HepG2 (cell line): ENCODE measurements around the gene ANKRD13C. TPM values are rescaled to one million over a fixed set of nuclear protein-coding genes. Genes with fewer than 3 reads are reported as not detected.

Source experiments
- ATAC-seq: fragments of 200-7000 bp; cut with Tn5 transposase; 3 replicates; pipeline ENCODE4 v1.9.1; 2020; ENCODE audit warnings: mild to moderate bottlenecking, moderate library complexity
- BruUV-seq: library from RNA; stranded (reverse); fragments of 400-500 nt; replicated peaks from 2 replicates; lab custom pipeline; 2021; lab: Mats Ljungman, UMichigan
- CTCF ChIA-PET: fragments of 300-600 bp; formaldehyde crosslinking; extraction: SDS; loops from one replicate; lab custom pipeline; 2021; ENCODE audit warnings: low total read pairs, inconsistent platforms, low intra/inter-chr PET ratio; lab: Yijun Ruan, JAX
- POLR2A ChIA-PET: fragments of 350-600 bp; sonication (Branson Sonifier 250); formaldehyde crosslinking; loops from one replicate; lab custom pipeline; 2020; ENCODE audit warnings: antibody characterized with exemption, inconsistent platforms; lab: Yijun Ruan, JAX
- DNase-seq: peaks from one replicate; pipeline ENCODE4 v3.0.0-alpha.2; 2015; ENCODE audit warnings: low spot score
- FAIRE-seq: peaks from 3 replicates; lab custom pipeline; 2011; peaks lifted over from hg19 to GRCh38; lab: Jason Lieb, UNC
- H2AFZ ChIP-seq: one replicate; pipeline ENCODE4 v1.6.1; 2011; ENCODE audit warnings: low read length, inconsistent platforms
- H3K27ac ChIP-seq: fragments of 300-600 bp; 3 replicates; pipeline ENCODE4 v1.8.0; 2011; ENCODE audit warnings: mixed run types, mild to moderate bottlenecking, mixed read lengths, low read length, inconsistent platforms; ENCODE audit not compliant: insufficient read depth; ENCODE audit errors: extremely low read length
- H3K27me3 ChIP-seq, 2 experiments: fragments of 200-600 bp in 1 of 2; 2 replicates in 1 of 2; 3 replicates in 1 of 2; pipeline versions ENCODE4 v1.6.0 to v1.8.0; 2011; ENCODE audit warnings: low read length in 2 of 2, mild to moderate bottlenecking in 2 of 2, moderate library complexity in 2 of 2, inconsistent platforms in 1 of 2; ENCODE audit not compliant: insufficient read depth in 2 of 2, control insufficient read depth in 1 of 2
- H3K36me3 ChIP-seq, 2 experiments: fragments of 200-600 bp in 1 of 2; replicated peaks in 1 of 2; 2 replicates in 1 of 2; 3 replicates in 1 of 2; pipeline versions ENCODE4 v1.5.1 to v1.8.0; 2011; ENCODE audit warnings: low read length in 2 of 2, inconsistent platforms in 1 of 2; ENCODE audit not compliant: insufficient read depth in 2 of 2, control insufficient read depth in 1 of 2
- H3K4me1 ChIP-seq: 2 replicates; pipeline ENCODE4 v1.5.1; 2012; ENCODE audit warnings: low read length, inconsistent platforms; ENCODE audit not compliant: insufficient read depth
- H3K4me2 ChIP-seq: 2 replicates; pipeline ENCODE4 v1.6.0; 2011; ENCODE audit warnings: low read depth, low read length, inconsistent platforms
- H3K4me3 ChIP-seq, 3 experiments: fragments of 200-600 bp in 1 of 3; sonication (generic), shearing (Covaris generic) in 1 of 3; replicated peaks in 1 of 3; 2 replicates each; pipeline ENCODE4 v1.5.1; 2011 to 2016; ENCODE audit warnings: low read length in 3 of 3, inconsistent platforms in 2 of 3, low read depth in 2 of 3, mild to moderate bottlenecking in 2 of 3, control low read depth in 1 of 3, mixed read lengths in 1 of 3; ENCODE audit not compliant: insufficient read depth in 1 of 3
- H3K79me2 ChIP-seq: one replicate; pipeline ENCODE4 v1.6.1; 2011; ENCODE audit warnings: low read length, inconsistent platforms; ENCODE audit not compliant: insufficient read depth
- H3K9ac ChIP-seq: 2 replicates; pipeline ENCODE4 v1.6.0; 2011; ENCODE audit warnings: mild to moderate bottlenecking, low read depth, low read length, inconsistent platforms; ENCODE audit not compliant: insufficient read depth
- H3K9me3 ChIP-seq: 2 replicates; pipeline ENCODE4 v1.5.1; 2012; ENCODE audit warnings: mild to moderate bottlenecking, low read length
- H4K20me1 ChIP-seq: 2 replicates; pipeline ENCODE4 v1.6.0; 2011; ENCODE audit warnings: inconsistent platforms, mild to moderate bottlenecking, low read length, moderate library complexity; ENCODE audit not compliant: insufficient read depth
- FOXK2 ChIP-seq: fragments of 450-650 bp; IDR thresholded peaks from 2 replicates; pipeline ENCODE4 v1.6.1; 2016
- KLF12 ChIP-seq: sonication (generic); formaldehyde crosslinking; IDR thresholded peaks from 2 replicates; pipeline ENCODE4 v1.4.0; 2020; ENCODE audit warnings: missing genetic modification reagents, borderline replicate concordance
- PCBP2 ChIP-seq: fragments of 200-400 bp; formaldehyde crosslinking; optimal IDR thresholded peaks from 2 replicates; pipeline ENCODE3; 2018; ENCODE audit warnings: low read length, low read depth; ENCODE audit not compliant: poor library complexity, severe bottlenecking
- PITX1 ChIP-seq: sonication (generic); formaldehyde crosslinking; IDR thresholded peaks from 2 replicates; pipeline ENCODE4 v1.5.1; 2020; ENCODE audit warnings: mild to moderate bottlenecking, missing genetic modification reagents
- SKI ChIP-seq: fragments of 450-650 bp; IDR thresholded peaks from one replicate; pipeline ENCODE4 v1.6.1; 2018; ENCODE audit warnings: mild to moderate bottlenecking; ENCODE audit not compliant: partially characterized antibody
- ZBTB3 ChIP-seq: sonication (generic); formaldehyde crosslinking; IDR thresholded peaks from 2 replicates; pipeline ENCODE4 v1.4.0; 2020; ENCODE audit warnings: low read depth, mild to moderate bottlenecking, moderate library complexity, missing genetic modification reagents, borderline replicate concordance
- ZFP62 ChIP-seq: sonication (generic); formaldehyde crosslinking; IDR thresholded peaks from 2 replicates; pipeline ENCODE4 v1.4.0; 2020; ENCODE audit warnings: missing genetic modification reagents
- ZNF136 ChIP-seq: sonication (generic); formaldehyde crosslinking; IDR thresholded peaks from 2 replicates; pipeline ENCODE4 v1.8.1; 2022; ENCODE audit warnings: low read depth, mild to moderate bottlenecking, moderate library complexity, missing genetic modification reagents
- ZNF780A ChIP-seq: sonication (generic); formaldehyde crosslinking; IDR thresholded peaks from 2 replicates; pipeline ENCODE4 v1.8.0; 2022; ENCODE audit warnings: mild to moderate bottlenecking, missing genetic modification reagents, moderate library complexity
- ZNF850 ChIP-seq: sonication (generic); formaldehyde crosslinking; conservative IDR thresholded peaks from 2 replicates; pipeline ENCODE4 v1.9.0; 2021; ENCODE audit warnings: mild to moderate bottlenecking, missing genetic modification reagents
- WGBS: methylation state at CpG from one replicate; pipeline ENCODE4 v1.1.6; 2017; ENCODE audit warnings: low lambda C conversion rate; 5-methylcytosine and 5-hydroxymethylcytosine counted together
- in situ Hi-C: cut with HindIII; loops from 2 replicates; pipeline ENCODE4 v1.10.0; 2017; ENCODE audit warnings: low pct_unique_long_range_greater_than_20kb; ENCODE audit not compliant: extremely low pct_ligation_motif_present
- intact Hi-C: fragments of 100-400 bp; cut with micrococcal nuclease; formaldehyde crosslinking; loops from one replicate; pipeline ENCODE4 v1.10.0; 2022; ENCODE audit not compliant: unreplicated experiment
- polyA plus RNA-seq, 8 experiments: library from polyadenylated mRNA; depleted of rRNA in 3 of 8; stranded (reverse) in 7 of 8; unstranded in 1 of 8; fragments of >200 nt; fragmentation: Illumina TruSeq in 4 of 8; extraction: Trizol in 4 of 8; gene quantifications; 2 replicates each; pipeline versions ENCODE4 v1.2.1 to v1.2.3, GENCODE V29; 2011 to 2016; ENCODE audit warnings: low read depth in 4 of 8, missing spikeins in 1 of 8, mixed read lengths in 1 of 8; ENCODE audit not compliant: insufficient read depth in 1 of 8
- total RNA-seq, 5 experiments: library from RNA; depleted of rRNA; stranded (reverse); fragments of >200 nt; fragmentation: Illumina TruSeq; extraction: Trizol; gene quantifications; 2 replicates each; pipeline ENCODE4 v1.2.3, GENCODE V29; 2016; ENCODE audit warnings: low read depth in 1 of 5
- TF ChIP-seq, protein P1 (sequence below): sonication (generic); formaldehyde crosslinking; IDR thresholded peaks from 2 replicates; pipeline ENCODE4 v1.4.0; 2020; ENCODE audit warnings: missing genetic modification reagents, borderline replicate concordance

Gene ANKRD13C
- total and polyA plus RNA-seq, 2 of the 13 experiments (the other 11 are each of a cell fraction or from before 2014, with no cell fraction given) = 6.2 to 17.6 TPM

DNA sequence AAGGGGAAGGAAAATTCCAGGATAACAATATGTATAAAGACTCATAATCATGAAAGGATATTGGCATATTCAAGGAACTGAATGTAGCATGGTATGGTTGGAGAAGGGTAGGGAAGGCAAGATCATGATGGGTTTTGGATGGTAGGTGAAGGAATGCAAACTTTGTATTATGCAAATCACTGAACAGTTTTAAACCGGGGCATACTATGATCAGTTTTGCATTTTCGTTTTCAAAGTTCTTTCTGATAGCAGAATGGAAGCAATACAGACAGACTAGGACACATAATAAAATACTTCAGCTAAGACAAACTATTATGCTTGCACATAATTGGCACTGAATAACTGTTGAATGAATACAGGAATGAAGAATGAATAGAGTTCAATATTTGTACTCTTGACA, 42.1 kb upstream of the ANKRD13C start:
- no peak for ATAC-seq
- no peak overlapping the region for H3K9ac ChIP-seq
- no peaks in the 10 kb centered on the region for H3K36me3 ChIP-seq
- H2AFZ ChIP-seq = no peak overlapping the region
- no peak for FAIRE-seq
- no peak for DNase-seq
- POLR2A ChIA-PET = no interaction called here
- 0% methylated on average over 2 of the region's 2 CpGs for WGBS
- no TSS peak for BruUV-seq
- CTCF ChIA-PET = no interaction called here
- H3K4me3 ChIP-seq = no peak overlapping the region
- H3K4me1 ChIP-seq = no peaks in the 10 kb centered on the region
- no peaks in the 10 kb centered on the region for H4K20me1 ChIP-seq
- peaks cover 0 to 6% of the 10 kb centered on the region in 2 experiments; a peak in 1 of 5 replicates for H3K27me3 ChIP-seq
- no peak for TF ChIP-seq ZNF780A
- TF ChIP-seq PCBP2 = no peak
- H3K4me2 ChIP-seq = no peak overlapping the region
- no peaks in the 10 kb centered on the region for H3K79me2 ChIP-seq
- in situ Hi-C loops = no loop called here
- H3K27ac ChIP-seq = no peak overlapping the region
- intact Hi-C loops = no loop called here
- H3K9me3 ChIP-seq = no peaks in the 10 kb centered on the region

DNA sequence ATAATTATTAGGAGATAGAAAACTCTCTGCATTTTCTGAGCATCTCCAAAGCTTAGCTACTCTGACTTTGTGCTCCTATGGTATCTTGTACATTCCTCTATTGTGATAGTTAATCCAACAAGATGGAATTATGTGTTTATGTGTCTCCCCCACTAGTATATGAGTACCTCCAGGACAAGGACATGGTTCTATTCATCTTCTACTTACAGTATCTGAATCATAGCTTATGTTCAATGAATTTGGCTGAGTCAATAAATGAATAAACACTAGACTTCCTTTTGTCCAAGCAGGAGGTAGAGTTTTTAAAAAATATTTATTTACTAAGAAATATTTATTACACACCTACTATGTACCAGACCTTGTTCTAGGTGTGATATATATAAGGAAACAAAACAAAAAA, 38.1 kb upstream of the ANKRD13C start:
- no peak for FAIRE-seq
- no peak overlapping the region for H2AFZ ChIP-seq
- POLR2A ChIA-PET = no interaction called here
- CTCF ChIA-PET = no interaction called here
- H3K9ac ChIP-seq = no peak overlapping the region
- intact Hi-C loops (no loop called here), in situ Hi-C loops (no loop called here)
- H3K4me1 ChIP-seq = no peaks in the 10 kb centered on the region
- ATAC-seq = no peak
- no peak overlapping the region for H3K27ac ChIP-seq
- H3K9me3 ChIP-seq = no peaks in the 10 kb centered on the region
- no peak overlapping the region for H3K4me3 ChIP-seq
- no TSS peak for BruUV-seq
- H3K36me3 ChIP-seq = no peaks in the 10 kb centered on the region
- no peak overlapping the region for H3K4me2 ChIP-seq
- H4K20me1 ChIP-seq = no peaks in the 10 kb centered on the region
- H3K79me2 ChIP-seq = no peaks in the 10 kb centered on the region
- TF ChIP-seq ZNF136 (CRISPR knock-in tag) = no peak
- no peak for TF ChIP-seq ZFP62
- no peak for TF ChIP-seq ZBTB3 (CRISPR knock-in tag)
- no peak for TF ChIP-seq FOXK2
- TF ChIP-seq, protein P1, sequence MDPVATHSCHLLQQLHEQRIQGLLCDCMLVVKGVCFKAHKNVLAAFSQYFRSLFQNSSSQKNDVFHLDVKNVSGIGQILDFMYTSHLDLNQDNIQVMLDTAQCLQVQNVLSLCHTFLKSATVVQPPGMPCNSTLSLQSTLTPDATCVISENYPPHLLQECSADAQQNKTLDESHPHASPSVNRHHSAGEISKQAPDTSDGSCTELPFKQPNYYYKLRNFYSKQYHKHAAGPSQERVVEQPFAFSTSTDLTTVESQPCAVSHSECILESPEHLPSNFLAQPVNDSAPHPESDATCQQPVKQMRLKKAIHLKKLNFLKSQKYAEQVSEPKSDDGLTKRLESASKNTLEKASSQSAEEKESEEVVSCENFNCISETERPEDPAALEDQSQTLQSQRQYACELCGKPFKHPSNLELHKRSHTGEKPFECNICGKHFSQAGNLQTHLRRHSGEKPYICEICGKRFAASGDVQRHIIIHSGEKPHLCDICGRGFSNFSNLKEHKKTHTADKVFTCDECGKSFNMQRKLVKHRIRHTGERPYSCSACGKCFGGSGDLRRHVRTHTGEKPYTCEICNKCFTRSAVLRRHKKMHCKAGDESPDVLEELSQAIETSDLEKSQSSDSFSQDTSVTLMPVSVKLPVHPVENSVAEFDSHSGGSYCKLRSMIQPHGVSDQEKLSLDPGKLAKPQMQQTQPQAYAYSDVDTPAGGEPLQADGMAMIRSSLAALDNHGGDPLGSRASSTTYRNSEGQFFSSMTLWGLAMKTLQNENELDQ (CRISPR knock-in tag) = no peak
- TF ChIP-seq PITX1 = no peak
- TF ChIP-seq ZNF850 = no peak
- no peak for TF ChIP-seq SKI
- no peak for TF ChIP-seq KLF12
- no peaks in the 10 kb centered on the region for H3K27me3 ChIP-seq
- no peak for DNase-seq
